Sigmoid colon (tissue), 4 donors: ENCODE results near the gene LAMA4.

Experiments
- POLR2A ChIP-seq, 2 donors: fragments of 450-650 bp; IDR thresholded peaks; one replicate each; pipeline ENCODE4 v1.6.1; 2016; ENCODE audit warnings: antibody characterized with exemption in 2 of 2, mild to moderate bottlenecking in 2 of 2, moderate library complexity in 2 of 2
- POLR2AphosphoS5 ChIP-seq, 4 donors: sonication (generic); formaldehyde crosslinking; IDR thresholded peaks; one replicate each; pipeline ENCODE4 v1.6.1; 2017; ENCODE audit warnings: antibody characterized with exemption in 4 of 4
- TF ChIP-seq, protein P1 (sequence below), 4 experiments: fragments of 450-650 bp in 3 of 4; fragments of 200-600 bp in 1 of 4; IDR thresholded peaks; one replicate each; pipeline ENCODE4 v1.5.1; 2016 to 2019; ENCODE audit warnings: antibody characterized with exemption in 4 of 4, mild to moderate bottlenecking in 3 of 4, moderate library complexity in 2 of 4

DNA sequence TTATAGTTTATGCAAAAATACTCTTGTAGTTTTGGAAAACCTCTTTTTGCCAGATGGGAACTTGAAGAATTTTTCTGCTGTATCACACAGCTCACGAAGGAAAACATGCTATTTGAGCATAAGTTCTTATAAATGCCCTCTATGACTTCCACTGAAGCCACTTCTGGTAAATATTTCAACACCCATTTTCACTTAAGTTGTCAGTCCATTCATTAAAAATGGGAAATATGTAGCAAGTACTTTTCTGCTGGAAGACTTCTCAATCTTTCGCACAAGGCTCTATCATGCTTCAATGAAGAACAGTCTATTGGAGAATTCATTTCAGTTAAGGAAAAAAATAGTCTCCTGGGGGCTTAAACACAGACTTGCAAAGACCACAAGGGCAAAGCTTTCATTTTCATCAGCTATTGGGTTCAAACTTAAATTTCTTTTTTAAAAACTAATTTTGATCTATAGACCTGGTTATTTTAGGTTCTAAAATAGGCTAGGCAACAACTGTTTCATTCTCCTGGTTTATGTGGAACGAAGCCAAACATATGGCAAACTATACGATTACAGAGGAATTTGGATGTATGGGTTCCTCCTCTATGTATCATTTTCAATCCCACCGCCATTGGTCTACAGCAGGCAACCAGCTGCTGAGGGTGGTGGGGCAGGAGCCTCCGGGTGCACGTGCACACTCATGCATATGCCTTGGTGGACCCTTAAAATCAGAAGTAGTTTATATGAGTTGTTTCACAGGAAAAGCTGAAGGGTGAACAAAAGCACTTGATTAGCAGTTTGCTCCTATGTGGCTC lies 38.7 kb downstream of the LAMA4 start:
- TF ChIP-seq, protein P1, sequence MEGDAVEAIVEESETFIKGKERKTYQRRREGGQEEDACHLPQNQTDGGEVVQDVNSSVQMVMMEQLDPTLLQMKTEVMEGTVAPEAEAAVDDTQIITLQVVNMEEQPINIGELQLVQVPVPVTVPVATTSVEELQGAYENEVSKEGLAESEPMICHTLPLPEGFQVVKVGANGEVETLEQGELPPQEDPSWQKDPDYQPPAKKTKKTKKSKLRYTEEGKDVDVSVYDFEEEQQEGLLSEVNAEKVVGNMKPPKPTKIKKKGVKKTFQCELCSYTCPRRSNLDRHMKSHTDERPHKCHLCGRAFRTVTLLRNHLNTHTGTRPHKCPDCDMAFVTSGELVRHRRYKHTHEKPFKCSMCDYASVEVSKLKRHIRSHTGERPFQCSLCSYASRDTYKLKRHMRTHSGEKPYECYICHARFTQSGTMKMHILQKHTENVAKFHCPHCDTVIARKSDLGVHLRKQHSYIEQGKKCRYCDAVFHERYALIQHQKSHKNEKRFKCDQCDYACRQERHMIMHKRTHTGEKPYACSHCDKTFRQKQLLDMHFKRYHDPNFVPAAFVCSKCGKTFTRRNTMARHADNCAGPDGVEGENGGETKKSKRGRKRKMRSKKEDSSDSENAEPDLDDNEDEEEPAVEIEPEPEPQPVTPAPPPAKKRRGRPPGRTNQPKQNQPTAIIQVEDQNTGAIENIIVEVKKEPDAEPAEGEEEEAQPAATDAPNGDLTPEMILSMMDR (IDR thresholded peaks at IDR 0.05), result no peak
- TF ChIP-seq POLR2AphosphoS5 (IDR thresholded peaks at IDR 0.05) (no peak), POLR2A (IDR thresholded peaks at IDR 0.05) (no peak)
